HepG2 (cell line): ENCODE measurements around the gene LINGO3. TPM values are rescaled to one million over a fixed set of nuclear protein-coding genes. Genes with fewer than 3 reads are reported as not detected.

Experiments
- ATF7 ChIP-seq, 2 experiments: fragments of 450-650 bp in 1 of 2; sonication (generic) in 1 of 2; formaldehyde crosslinking in 1 of 2; IDR thresholded peaks; 2 replicates each; pipeline versions ENCODE4 v1.4.0 to v1.6.1; 2016 to 2020; ENCODE audit warnings: antibody characterized with exemption in 1 of 2, mild to moderate bottlenecking in 1 of 2, missing genetic modification reagents in 1 of 2
- CREB3 ChIP-seq: sonication (generic); formaldehyde crosslinking; IDR thresholded peaks from 2 replicates; pipeline ENCODE4 v1.5.0; 2020; ENCODE audit warnings: missing genetic modification reagents
- DDIT3 ChIP-seq: sonication (generic); formaldehyde crosslinking; IDR thresholded peaks from 2 replicates; pipeline ENCODE4 v1.4.0; 2020; ENCODE audit warnings: mild to moderate bottlenecking, missing genetic modification reagents
- MTA3 ChIP-seq: sonication (generic); formaldehyde crosslinking; IDR thresholded peaks from 2 replicates; pipeline ENCODE4 v1.4.0; 2020; ENCODE audit warnings: missing genetic modification reagents
- NR2F6 ChIP-seq, 2 experiments: IDR thresholded peaks; 2 replicates each; pipeline ENCODE4 v1.6.1; 2016; ENCODE audit warnings: antibody characterized with exemption in 1 of 2, mild to moderate bottlenecking in 1 of 2
- PCBP2 ChIP-seq: fragments of 200-400 bp; formaldehyde crosslinking; optimal IDR thresholded peaks from 2 replicates; pipeline ENCODE3; 2018; ENCODE audit warnings: low read length, low read depth; ENCODE audit not compliant: poor library complexity, severe bottlenecking
- PREB ChIP-seq: sonication (generic); formaldehyde crosslinking; IDR thresholded peaks from 2 replicates; pipeline ENCODE4 v1.4.0; 2020; ENCODE audit warnings: missing genetic modification reagents
- SALL2 ChIP-seq: sonication (generic); formaldehyde crosslinking; IDR thresholded peaks from 2 replicates; pipeline ENCODE4 v1.8.1; 2023; ENCODE audit warnings: mild to moderate bottlenecking, missing genetic modification reagents, inconsistent platforms
- SPEN ChIP-seq: sonication (generic); formaldehyde crosslinking; IDR thresholded peaks from 2 replicates; pipeline ENCODE4 v1.5.1; 2020; ENCODE audit warnings: low read depth, mild to moderate bottlenecking, missing genetic modification reagents
- ZBTB14 ChIP-seq: sonication (generic); formaldehyde crosslinking; IDR thresholded peaks from 2 replicates; pipeline ENCODE4 v1.4.0; 2020; ENCODE audit warnings: missing genetic modification reagents
- ZBTB49 ChIP-seq: sonication (generic); formaldehyde crosslinking; IDR thresholded peaks from 2 replicates; pipeline ENCODE4 v1.4.0; 2020; ENCODE audit warnings: missing genetic modification reagents, borderline replicate concordance
- ZNF143 ChIP-seq: sonication (generic); formaldehyde crosslinking; IDR thresholded peaks from 2 replicates; pipeline ENCODE4 v1.4.0; 2020; ENCODE audit warnings: missing genetic modification reagents
- ZNF232 ChIP-seq: sonication (generic); formaldehyde crosslinking; IDR thresholded peaks from 2 replicates; pipeline ENCODE4 v1.4.0; 2020; ENCODE audit warnings: missing genetic modification reagents, borderline replicate concordance
- ZNF614 ChIP-seq: IDR thresholded peaks from 2 replicates; pipeline ENCODE4 v1.6.1; 2018; ENCODE audit warnings: missing biosample characterization, missing genetic modification reagents, inconsistent platforms, borderline replicate concordance
- ZNF639 ChIP-seq: conservative IDR thresholded peaks from 2 replicates; pipeline ENCODE4 v1.6.1; 2018; ENCODE audit warnings: missing genetic modification reagents
- ZNF670 ChIP-seq: sonication (generic); formaldehyde crosslinking; IDR thresholded peaks from 2 replicates; pipeline ENCODE4 v1.8.0; 2022; ENCODE audit warnings: mild to moderate bottlenecking, missing genetic modification reagents, borderline replicate concordance
- ZXDC ChIP-seq: sonication (generic); formaldehyde crosslinking; IDR thresholded peaks from 2 replicates; pipeline ENCODE4 v1.5.0; 2020; ENCODE audit warnings: mild to moderate bottlenecking, missing genetic modification reagents
- polyA plus RNA-seq, 8 experiments: library from polyadenylated mRNA; depleted of rRNA in 3 of 8; stranded (reverse) in 7 of 8; unstranded in 1 of 8; fragments of >200 nt; fragmentation: Illumina TruSeq in 4 of 8; extraction: Trizol in 4 of 8; gene quantifications; 2 replicates each; pipeline versions ENCODE4 v1.2.1 to v1.2.3, GENCODE V29; 2011 to 2016; ENCODE audit warnings: low read depth in 4 of 8, missing spikeins in 1 of 8, mixed read lengths in 1 of 8; ENCODE audit not compliant: insufficient read depth in 1 of 8
- total RNA-seq, 5 experiments: library from RNA; depleted of rRNA; stranded (reverse); fragments of >200 nt; fragmentation: Illumina TruSeq; extraction: Trizol; gene quantifications; 2 replicates each; pipeline ENCODE4 v1.2.3, GENCODE V29; 2016; ENCODE audit warnings: low read depth in 1 of 5

LINGO3 gene
- total and polyA plus RNA-seq, 2 of the 13 experiments (the other 11 are each of a cell fraction or from before 2014, with no cell fraction given): not detected

- TF ChIP-seq ATF7 (IDR thresholded peaks at IDR 0.05): no peak
- no peak for TF ChIP-seq ATF7 (CRISPR knock-in tag; IDR thresholded peaks at IDR 0.05)
- peak; percentile 89; the same call in 1 of the 2 replicates for TF ChIP-seq SPEN (CRISPR knock-in tag)
- 0 out of 2 replicates have a peak, but pooled peaks have one; percentile 36 for TF ChIP-seq ZNF639
- no peak; the same call in 1 of the 2 replicates for TF ChIP-seq ZNF614 (CRISPR knock-in tag)
- TF ChIP-seq NR2F6 (IDR thresholded peaks at IDR 0.05): no peak
- TF ChIP-seq NR2F6 (CRISPR knock-in tag; IDR thresholded peaks at IDR 0.05): peak; percentile 74
- TF ChIP-seq ZNF670 (CRISPR knock-in tag): peak; percentile 50; the same call in 1 of the 2 replicates
- TF ChIP-seq PREB (CRISPR knock-in tag): no peak
- 0 out of 2 replicates have a peak, but pooled peaks have one; percentile 30 for TF ChIP-seq SALL2
- TF ChIP-seq ZBTB14: peak; percentile 27; the same call in 1 of the 2 replicates
- no peak for TF ChIP-seq ZBTB49 (CRISPR knock-in tag)
- no peak for TF ChIP-seq MTA3 (CRISPR knock-in tag)
- TF ChIP-seq ZNF232 (CRISPR knock-in tag): peak; percentile 59; the same call in 1 of the 2 replicates
- peak; percentile 83 for TF ChIP-seq ZNF143 (CRISPR knock-in tag)
- TF ChIP-seq DDIT3 (CRISPR knock-in tag): no peak
- 0 out of 2 replicates have a peak, but pooled peaks have one; percentile 40 for TF ChIP-seq ZXDC (CRISPR knock-in tag)
- peak; percentile 89 for TF ChIP-seq CREB3
- no peak for TF ChIP-seq PCBP2
These were observed 20.6 kb upstream of the LINGO3 start, which contains the start of the genes LSM7 and SPPL2B (continued) for GRCh38 chr19:2328401-2329148.
